HG02840 (cell line): ENCODE results near the gene TMEM167B.
"Not testable (repeated sequence)": the region's sequence is repeated elsewhere in the genome, so short reads cannot be mapped to it uniquely, and the experiment has no call there.

Source experiments
- ATAC-seq: cut with Tn5 transposase; IDR thresholded peaks from one replicate; pipeline ENCODE4 v1.9.1; 2021; ENCODE audit warnings: mild to moderate bottlenecking, moderate library complexity, moderate number of reproducible peaks; ENCODE audit not compliant: unreplicated experiment, low FRiP score

TMEM167B gene

DNA sequence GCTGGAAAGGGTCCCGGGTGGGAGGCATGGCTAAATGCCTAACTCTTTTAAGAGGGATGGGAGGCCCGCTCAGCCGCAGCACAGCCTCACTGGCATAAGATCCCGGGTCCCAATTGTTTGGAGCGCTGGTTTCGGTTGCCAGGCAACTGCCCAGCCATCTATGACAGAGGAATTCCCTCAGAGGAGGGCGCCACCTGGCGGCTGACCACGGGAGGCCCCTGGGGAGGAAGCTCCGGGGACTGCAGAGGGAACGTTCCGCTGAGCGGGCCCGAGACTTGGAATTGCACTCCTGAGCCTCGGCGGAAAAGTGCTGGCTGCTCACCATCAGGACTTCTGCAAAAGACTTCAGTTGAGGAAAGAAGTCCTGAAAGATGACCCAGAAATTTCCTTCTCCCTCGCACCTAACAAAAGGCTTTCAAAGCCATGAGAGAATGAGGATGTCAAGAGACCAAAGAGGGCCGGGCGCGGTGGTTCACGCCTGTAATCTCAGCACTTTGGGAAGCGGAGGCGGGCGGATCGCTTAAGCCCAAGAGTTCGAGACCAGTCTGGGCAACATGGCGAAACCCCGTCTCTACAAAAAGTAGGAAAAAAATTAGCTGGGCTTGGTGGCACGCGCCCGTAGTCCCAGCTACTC is 22.2 kb downstream of the TMEM167B start:
- no peak for ATAC-seq

- peak; percentile 51 for ATAC-seq
Measured at GRCh38 chr1:109113590-109114341, 23.2 kb downstream of the TMEM167B start, which contains the start of gene ELAPOR1. Gene ELAPOR1 (plus strand): TSS chr1:109114115. CDS start chr1:109114184, 69 bp downstream.

DNA sequence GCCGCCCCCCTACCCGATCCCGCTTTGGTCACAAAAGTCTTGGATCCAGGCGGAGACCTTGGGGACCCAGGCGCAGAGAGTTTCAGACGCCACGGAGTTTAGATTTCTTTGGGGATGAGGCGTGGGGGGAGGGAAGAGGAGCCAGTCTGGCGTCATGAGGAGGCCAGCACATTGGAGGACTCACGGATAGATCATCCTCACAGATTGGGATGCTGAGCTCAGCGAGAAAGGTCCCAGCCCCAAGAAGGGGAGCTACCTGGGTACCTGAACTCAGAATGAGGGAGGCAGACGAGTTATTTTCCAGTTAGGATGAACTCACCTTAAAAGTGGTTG is 23.7 kb downstream of the TMEM167B start:
- ATAC-seq, result no peak

DNA sequence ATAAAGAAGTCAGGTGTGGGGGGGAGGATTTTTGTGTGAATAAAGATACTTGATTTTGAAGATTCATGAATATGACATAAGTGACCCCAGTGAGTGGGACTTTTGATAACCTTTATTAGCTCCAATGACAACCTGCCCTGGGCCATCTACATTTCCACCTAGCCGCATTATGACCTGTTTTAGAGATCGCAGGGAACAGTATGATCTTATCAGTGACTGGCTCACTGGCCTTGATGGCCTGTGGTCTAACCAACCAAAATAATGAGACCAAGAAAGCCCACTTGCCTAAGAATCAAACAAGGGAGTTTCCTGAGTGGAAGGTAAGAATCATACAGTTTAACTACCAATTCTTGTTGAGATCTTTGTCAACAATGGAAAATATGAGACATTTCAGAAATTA is 25.1 kb downstream of the TMEM167B start:
- no peak for ATAC-seq

- no peak for ATAC-seq
Measured at GRCh38 chr1:109116286-109116685, 25.7 kb downstream of the TMEM167B start.

- ATAC-seq, result no peak
Measured at GRCh38 chr1:109118089-109118488, 27.5 kb downstream of the TMEM167B start.

- ATAC-seq, result no peak
Measured at GRCh38 chr1:109120356-109120755, 29.8 kb downstream of the TMEM167B start.

GRCh38 chr1:109131059-109131458 is 40.5 kb downstream of the TMEM167B start:
- no peak for ATAC-seq

GRCh38 chr1:109131800-109132199 is 41.2 kb downstream of the TMEM167B start:
- ATAC-seq, result no peak

GRCh38 chr1:109133002-109133706 is 42.6 kb downstream of the TMEM167B start:
- no peak for ATAC-seq

DNA sequence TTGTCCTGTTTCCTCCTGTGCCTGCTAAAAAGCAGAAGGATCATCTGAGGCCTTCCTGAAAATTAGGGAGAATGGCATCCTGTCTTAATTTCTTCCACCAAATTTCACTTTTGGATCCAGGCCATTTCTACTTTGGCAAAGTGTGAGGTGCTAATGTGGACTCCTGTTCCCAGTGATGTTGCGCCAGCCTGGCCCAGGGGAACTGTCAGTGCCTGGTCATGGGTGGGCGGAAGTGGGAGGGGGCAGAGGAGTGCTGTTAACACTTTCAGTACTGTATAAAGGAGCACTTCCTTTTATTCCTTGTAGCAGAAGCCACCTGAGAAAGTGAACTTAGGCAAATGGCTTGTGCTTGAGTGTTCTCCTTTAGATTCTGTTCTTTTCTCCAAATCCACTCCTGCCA is 43.3 kb downstream of the TMEM167B start:
- ATAC-seq, result no peak

GRCh38 chr1:109134423-109134822 is 43.9 kb downstream of the TMEM167B start:
- ATAC-seq, result no peak

GRCh38 chr1:109135940-109136339 is 45.4 kb downstream of the TMEM167B start:
- no peak for ATAC-seq

DNA sequence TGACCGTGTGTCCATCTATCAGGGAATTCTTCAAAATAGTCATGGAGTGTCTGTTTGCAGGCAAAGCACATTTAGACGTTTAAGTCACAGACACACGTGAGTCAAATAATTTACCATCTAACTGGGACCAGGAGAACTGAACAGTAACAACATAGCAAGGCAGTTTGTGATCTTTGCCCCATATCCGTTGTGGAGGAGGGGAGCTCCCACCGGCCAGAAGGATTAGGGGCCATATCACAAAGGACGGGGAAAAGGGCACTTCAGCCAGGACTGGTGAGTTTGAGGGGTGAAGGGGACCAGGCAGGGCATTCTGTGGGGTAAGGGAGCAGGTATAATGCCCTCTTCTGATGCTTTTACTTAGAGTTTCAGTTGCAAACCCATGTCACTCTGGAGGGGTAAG is 46.2 kb downstream of the TMEM167B start:
- no peak for ATAC-seq

- no peak for ATAC-seq
Measured at GRCh38 chr1:109137958-109138357, 47.4 kb downstream of the TMEM167B start.

- ATAC-seq, result no peak
Measured at GRCh38 chr1:109138358-109138757, 47.8 kb downstream of the TMEM167B start.

DNA sequence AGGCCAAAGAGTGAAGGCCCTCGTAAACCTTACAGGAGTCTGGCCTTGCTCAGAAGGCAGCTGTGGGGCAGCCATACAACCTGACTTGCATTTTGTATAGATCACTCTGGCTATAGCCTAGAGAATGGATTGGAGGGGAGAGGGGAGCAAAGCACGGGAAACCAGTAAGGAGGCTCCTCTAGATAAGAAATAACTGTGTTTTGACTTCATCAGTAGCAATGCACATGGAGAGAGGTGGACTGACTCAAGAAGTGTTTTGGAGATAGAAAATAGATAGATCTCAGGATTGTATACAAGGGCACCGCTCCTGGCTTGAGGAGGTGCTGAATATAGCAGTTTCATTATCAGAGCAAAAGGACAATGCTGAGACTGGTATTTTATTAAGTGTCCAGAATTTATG is 49.8 kb downstream of the TMEM167B start:
- ATAC-seq, result no peak

DNA sequence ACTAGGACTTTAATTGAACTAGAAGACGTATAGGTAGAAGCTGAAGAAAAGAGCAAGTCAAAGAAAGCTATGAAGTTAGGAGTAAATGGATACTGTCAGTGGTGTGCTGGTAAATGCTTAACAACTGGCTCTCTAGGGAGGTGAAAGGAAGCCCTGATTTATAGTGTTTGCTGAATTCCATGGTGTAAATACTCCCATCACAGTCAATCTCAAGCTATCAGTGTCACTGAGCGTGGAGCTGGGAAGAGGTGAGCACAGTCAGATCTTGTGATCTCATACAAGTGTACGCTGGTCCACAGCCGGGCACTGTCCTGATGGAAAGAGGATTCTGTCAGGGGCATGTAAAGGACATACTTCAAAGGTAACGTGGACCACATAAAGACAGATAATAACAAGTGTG is 51.7 kb downstream of the TMEM167B start:
- no peak for ATAC-seq

DNA sequence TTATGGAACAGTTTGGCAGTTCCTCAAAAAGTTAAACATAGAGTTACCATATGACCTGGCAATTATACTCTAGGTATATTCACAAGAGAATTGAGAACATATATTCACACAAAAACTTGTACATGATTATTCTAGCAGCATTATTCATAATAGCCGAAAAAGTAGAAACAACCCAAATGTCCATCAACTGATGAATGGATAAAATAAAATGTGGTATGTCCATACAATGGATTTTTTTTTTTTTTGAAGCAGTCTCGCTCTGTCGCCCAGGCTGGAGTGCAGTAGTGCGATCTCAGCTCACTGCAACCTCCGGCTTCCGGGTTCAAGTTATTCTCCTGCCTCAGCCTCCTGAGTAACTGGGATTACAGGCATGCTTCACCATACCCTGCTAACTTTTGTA is 52.2 kb downstream of the TMEM167B start:
- not testable (repeated sequence) for ATAC-seq
